ENCODE data around the gene ABCB1.
"Not testable (repeated sequence)": the region's sequence is repeated elsewhere in the genome, so short reads cannot be mapped to it uniquely, and the experiment has no call there.

Gene ABCB1

DNA sequence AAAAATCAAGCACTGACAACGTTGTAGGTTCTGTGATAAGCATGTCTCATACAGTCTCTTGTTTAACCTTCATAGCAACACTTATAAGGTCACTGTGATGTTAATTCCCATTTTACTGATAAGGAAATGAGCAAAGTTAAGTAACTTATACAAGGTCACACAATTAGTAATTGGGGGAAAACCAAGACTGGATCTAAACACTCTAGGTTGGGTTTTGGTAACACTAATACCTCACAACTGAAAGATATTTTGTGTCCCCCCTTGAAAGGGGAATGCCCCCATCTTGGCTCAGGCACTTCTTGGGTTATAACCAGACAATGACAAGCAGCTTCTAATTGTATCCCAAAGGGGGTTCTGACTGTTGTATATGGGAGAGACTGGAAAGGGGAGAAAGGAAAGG, 89.2 kb downstream of the ABCB1 start:
- no peak for DNase-seq

DNA sequence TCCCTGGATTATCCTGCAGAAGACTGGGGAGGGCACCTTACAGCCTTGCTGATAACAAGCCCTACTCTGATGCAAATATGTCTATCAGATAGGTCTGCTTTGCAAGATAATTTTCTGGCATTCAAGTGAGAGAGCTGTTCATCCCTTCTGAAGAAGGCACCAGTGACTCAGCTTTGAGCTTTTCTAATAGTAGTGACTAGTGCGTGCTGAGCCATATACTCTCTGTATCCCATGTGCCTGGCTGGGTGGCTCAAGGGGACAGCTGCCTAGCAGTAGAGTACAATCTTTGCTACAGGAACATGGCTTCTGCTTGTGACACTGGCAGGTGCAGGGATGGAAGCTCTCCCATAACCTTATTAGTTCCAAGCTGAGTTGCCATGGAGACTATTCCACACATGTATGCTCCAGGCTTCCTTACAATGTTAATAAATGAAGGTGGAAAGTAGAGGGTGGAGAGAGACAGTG, 90.2 kb downstream of the ABCB1 start:
- DNase-seq: no peak

DNA sequence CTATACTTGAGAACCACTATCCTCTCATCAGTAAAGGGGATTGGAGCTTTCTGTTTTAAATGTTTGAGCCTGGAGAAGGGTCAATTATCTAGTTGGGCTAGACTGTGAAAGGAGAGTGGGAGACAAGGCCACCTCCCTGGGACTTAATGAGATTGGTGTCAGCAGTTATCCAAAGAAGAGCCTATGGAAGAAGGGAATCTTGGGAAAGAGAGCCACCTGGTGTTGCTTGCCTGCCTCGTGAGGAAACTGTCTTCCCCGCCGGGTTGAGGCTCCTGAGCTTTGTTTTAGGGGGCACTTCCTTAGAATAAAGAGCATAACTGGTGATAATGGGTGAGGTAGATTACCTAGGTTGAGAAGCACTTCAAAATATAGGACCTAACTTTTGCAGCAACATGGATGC, 93.2 kb downstream of the ABCB1 start:
- DNase-seq: no peak

DNA sequence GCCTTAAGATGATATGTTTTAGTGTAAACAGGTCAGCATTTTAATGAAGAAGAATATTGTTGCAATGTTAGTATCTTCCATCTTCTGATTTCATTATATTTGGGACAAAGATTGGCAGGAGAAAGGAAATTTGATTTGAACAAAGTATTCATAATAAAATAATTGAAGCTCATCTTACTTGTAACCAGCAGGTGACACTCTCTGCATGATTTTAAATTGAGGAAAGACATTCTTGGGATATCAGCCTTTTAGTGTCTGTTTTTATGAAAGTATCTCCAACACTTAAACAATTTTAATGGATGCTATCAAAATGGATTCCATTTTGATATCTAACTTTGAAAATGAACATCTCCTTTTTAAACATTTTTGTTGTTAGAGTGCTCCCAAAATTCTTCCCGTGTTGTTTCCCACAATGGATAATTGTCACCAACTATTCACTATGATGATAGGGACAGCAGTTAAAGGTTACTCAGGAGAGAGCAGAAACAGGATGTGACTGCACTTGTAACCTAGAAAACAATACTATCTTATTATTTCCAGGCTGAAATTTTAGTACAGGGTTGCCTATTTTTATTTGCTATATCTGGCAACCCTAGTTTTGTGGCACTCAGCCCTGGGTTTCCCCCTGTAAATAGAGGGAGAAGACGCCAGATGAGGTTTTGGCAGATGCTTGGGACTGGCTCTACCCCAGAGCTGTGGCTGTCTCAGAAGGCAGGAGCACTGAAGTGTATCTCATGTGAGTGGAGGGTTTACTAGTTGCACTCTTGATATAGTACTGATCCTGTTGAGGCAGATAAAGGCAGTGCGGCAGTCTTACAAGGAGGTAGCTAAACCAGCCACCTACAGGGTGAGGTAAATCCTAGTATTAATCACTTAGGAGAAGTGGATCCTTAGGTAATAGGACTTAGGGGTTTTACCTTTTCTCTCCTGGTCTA, 94.2 kb downstream of the ABCB1 start:
- DNase-seq: peak; percentile 9

DNA sequence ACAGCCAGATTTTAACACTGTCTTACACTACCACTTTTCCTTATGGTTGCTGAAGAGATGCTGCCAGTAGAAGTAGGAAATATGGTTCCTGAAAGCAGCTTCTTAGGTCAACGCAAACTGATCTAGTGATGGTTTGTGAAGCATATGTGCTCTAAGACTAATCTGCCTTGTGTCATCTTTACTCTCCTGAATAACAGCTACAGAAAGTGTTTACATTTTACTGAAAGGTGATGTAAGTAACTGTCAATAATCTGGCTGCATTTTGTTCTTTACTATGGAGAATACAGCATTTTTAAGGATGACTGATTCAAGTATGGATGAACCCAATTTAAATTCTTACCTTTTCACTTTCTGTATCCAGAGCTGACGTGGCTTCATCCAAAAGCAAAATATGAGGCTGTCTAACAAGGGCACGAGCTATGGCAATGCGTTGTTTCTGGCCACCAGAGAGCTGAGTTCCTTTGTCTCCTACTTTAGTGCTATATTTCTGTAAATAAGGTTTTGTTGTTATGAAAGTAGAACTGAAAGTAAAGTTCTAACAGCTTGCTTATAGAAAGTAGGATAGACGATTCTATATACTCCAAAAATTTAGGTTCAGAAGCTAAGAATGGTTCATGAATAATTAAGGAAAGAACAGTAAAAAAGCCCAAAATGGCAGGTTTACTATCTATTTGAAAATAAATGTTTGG, 95.0 kb downstream of the ABCB1 start:
- no peak for DNase-seq

DNA sequence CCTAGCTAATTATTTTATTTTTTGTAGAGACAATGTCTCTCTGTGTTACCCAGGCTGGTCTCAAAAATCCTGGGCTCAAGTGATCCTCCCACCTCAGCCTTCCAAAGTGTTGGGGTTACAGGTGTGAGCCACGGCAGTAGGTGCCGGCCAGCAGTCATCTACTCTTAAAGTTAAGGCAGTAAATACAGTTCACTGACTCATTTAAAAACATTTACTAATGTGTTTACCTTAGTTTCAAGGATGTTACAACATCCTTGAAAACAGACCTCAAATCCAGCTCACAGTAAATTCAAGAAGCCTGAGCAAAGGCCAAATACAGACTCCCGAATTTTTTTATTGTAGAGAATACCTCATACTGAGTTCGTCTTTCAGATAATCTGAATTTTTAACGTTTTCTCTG, 95.6 kb downstream of the ABCB1 start:
- no peak for DNase-seq

DNA sequence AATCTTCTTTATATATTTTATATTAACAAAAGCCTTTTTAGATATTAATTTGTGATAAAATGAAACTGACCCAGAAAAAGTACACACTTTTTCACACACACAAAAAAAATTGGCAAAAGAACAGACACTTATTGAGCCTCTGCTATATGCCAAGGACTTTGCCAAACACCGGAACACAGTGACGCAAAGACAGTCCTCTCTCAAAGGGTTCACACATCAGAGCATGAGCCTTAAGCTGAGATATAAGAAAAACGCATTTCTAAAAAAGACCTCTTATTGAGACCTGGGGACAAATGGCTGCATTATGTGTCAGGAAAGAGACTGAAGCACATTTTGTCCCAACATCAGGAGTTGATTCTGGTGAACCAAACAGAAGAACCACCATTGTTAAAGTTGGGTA, 101.2 kb downstream of the ABCB1 start:
- no peak for DNase-seq

DNA sequence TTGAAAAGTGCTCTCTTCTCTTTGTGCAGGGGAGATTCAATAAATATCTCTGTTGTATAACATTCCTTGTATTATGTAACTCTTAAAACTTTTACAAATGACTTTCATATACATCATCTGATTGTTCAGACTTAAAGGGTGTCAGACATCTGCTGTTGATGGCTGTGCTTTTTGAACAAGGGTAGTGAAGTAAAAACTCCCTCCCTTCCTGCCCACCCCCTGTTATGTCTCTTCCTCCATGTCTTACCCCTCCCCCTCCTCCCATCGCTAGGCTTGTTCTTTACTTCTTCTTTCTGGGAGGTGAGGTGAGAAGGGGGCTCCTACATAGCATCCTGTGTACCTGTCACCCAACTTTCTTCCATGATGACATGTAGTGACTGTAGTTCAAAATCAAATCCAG, 101.8 kb downstream of the ABCB1 start:
- no peak for DNase-seq

DNA sequence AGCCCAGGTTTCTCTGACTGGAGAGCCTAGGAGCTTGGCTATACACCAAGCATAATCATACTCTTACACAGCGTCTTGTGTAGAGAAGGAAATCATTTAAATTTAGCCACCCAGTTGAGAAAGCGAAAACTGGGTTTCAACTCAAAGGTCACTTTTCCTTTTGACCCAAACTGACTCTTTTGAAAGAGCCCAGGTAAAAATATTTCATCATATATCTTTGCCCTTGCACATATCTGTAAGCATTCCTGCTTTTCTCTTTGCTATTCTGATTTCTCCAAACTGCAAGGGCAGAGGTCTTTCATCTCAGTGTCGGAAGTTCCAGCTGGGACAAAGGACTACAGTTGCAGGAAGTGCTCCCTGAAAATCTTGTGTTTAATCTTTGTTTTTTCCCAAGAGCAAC, 103.2 kb downstream of the ABCB1 start:
- DNase-seq: no peak

DNA sequence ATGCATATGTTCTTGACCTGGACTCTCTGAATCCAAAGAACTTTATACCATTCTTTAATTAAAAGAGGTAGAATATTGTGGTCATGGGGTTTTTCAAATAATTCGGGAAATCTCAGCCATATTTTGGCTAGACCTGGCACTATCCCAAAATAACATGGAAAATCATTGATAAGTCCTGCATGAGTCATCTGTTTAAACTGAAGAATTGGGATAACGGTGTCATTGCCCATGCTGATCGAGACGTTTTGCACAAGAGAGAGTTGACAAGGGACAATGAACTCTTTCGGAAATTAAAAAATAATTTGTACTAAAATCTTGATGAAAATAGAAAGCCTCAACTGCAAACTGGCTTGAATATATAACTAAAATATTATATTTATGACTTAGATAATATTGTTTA, 105.3 kb downstream of the ABCB1 start:
- no peak for DNase-seq

DNA sequence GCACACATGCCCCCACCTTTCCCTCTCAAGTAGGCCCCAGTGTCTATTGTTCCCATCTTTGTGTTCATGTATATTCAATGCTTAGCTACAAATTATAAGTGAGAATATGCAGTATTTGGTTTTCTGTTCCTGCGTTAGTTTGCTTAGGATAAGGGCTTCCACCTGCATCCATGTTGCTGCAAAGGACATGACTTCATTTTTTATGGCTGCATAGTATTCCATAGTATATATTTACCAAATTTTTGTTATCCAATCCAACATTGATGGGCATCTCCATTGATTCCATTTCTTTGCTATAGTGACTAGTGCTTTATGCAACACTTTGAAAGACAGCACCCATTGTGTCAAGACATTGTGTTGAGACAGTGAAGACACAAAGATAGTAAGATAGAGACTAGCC, 106.2 kb downstream of the ABCB1 start:
- DNase-seq: no peak

DNA sequence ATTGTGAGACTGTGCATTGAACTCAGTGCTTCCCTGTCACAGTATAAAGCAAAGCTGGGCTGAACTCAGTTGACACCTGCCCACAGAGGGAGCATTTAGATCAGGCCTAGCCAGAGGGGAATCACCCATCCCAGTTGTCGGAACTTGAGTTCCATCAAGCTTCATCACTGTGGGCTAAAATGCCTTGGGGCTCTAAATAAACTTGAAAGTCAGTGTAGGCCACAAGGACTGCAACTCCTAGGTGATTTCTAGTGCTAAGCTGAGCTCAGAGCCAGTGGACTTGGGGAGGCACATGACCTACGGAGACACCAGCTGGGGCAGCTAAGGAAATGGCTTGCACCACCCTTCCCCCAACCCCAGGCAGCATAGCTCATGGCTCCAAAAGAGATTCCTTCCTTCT, 117.6 kb downstream of the ABCB1 start:
- no peak for DNase-seq

DNA sequence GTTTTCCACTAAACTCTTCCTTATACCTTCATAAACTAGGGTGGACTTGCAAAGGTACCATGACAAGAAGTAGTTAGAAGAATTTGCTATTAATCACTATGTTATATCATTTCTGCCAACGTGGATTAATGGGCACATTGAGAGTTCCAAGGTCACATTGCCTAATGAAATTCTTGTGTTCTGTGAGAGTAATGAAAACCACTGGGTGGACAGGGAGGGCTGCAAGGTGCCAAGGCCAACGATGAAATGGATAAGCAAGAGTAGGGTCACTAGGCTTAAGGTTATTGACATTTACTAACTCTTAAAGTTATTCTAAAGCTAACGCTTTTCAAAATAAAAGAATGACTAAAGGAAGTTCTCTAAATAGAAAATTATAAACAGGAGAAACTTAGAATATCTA, 118.6 kb downstream of the ABCB1 start:
- DNase-seq: no peak

DNA sequence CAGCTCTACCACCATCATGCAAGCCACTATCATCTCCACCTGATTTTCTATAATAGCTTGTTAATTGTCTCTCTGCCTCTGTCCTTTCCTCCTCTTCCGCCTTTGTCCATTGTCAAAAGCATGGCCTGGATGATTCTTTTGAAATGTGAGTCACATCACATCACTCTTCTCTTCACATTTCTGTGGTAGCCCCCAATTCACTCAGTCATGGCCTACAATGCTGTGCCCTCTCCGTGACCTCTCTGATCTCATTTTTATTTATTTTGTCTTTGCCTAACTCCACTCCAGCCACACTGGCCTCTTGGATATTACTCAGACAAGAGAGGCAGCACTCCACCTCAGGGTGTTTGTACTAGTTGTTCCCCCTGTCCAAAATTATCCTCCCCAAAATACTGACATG, 120.3 kb downstream of the ABCB1 start:
- no peak for DNase-seq

DNA sequence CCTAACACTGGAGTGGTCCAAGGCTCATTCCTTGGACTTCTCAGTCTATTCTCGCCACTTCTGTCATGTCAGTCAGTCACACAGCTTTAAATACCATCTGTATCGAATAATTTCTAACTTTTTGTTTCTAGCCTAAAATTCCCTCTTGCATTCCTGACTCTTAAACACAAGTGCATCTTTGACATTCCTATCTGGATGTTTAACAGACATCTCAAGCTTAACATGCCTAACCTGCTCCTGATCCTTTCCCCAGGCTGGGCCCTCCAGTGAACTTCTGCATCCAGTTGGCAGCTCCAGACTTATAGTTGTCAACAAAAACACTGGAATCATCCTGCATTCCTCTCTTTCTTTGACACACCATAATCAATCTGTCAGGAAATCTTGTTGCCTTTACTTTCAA, 120.7 kb downstream of the ABCB1 start:
- DNase-seq: no peak

DNA sequence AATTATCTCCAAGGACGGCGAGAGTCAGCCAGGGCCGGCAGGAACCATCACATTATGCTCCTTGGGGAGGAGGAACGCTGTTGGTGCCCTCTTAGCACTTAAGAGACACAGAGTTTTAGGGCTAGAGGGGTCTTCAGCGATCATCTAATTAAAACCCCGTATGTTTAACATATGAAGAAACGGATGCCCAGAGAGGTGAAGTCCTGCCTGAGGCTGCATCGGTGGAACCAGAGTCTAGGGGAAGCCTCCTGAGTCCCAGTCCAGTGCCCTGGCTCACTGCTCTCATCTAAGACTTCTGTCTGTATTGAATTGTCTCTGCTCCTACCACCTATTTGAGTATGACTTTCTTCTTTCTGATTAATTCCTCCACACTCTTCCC, 124.5 kb downstream of the ABCB1 start:
- DNase-seq: no peak

DNA sequence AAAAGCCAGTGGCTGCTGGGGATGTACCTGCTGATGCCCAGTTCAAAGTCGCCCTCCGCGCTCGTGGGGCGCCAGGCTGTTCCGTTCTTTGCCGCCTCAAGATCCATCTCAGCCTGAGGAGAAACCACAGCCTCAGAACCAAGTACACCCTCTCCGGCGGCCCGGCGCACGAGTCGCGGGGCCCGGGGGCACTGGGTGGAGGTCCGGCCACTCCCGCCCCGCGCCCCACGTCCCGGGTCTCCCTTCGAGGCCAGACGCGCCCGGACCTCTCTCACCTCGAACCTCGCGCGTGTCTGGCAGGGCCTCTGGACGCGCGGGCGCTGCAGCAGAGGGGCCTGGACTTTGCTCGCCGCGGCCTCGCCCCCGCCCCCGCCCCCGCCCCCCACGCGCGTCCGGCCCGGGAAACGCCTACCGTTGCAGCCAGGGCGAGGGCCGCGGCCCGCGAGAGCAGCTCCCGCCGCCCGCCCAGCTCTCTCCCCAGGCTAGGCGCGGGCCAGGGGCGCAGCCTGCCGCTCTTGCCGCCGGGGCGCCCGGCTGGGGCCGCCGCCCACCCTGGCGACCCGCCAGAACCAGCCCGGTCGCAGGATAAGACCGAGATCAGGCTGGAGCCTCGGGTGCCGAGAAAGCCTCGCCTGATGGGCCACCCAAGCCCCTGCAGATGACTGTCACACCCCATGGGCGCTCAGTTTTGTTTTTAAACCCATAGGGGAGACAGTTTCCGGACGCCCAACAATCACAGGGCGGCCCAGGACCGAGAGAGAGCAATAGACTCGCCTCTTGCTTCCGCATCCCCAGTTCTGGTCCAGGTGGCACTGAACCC, 125.1 kb downstream of the ABCB1 start, which contains the start of gene ABCB4:
Gene ABCB4 (minus strand): TSS at position 322 of the 820 bp plus-strand sequence. CDS start 215 bp downstream, at position 107.
- DNase-seq: peak; percentile 14

DNA sequence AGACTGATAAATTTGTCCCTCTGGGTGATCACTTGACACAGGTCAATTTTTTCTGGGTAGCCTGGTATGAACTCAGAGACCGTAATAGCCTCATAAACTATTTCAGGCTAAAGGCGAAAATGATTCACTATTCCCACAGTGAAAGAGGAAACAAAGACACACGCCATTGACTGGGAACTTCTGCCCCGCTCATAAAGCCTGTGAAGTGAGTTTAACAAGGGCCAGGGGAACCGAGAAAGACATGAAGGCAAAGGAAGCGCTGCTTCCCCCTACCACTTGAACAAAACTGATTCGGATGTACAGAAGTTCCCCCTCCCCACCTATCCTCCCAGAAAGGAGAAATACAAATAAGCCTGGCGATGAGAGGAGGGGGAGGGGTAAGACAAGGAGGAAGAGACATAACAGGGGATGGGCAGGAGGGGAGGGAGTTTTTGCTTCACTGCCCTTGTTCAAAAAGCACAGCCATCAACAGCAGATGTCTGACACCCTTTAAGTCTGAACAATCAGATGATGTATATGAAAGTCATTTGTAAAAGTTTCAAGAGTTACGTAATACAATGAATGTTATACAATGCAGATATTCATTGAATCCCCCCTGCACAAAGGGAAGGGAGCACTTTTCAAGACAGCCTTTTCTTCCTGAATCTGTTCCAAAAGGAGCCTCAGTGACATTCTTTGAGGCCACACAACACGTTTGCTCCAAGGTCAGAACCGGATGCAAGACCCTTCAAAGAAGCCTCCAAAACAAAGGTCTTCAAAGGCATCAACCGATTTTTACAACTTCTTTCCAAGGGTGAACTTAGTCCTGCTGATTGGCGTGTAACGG, 125.9 kb downstream of the ABCB1 start:
- DNase-seq: peak; percentile 90

DNA sequence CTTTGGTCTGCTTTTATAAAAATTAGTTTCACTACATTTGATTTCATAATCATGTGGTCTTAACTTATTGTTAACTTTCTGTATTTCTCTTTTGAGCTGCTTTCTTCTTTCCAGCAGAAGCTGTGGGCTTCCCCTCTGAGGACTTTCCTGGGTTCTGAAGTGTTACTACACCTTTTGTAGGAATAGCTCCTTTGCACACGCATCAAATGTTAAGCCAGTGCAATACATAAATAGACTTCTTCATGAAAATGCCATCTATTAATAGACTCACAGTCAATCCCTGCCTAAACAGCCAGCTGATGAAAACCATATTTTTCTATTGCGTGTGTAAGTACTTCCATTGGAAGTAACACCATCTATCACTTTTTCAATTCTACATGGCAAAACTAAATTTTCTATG, 126.7 kb downstream of the ABCB1 start:
- DNase-seq: peak; percentile 55

DNA sequence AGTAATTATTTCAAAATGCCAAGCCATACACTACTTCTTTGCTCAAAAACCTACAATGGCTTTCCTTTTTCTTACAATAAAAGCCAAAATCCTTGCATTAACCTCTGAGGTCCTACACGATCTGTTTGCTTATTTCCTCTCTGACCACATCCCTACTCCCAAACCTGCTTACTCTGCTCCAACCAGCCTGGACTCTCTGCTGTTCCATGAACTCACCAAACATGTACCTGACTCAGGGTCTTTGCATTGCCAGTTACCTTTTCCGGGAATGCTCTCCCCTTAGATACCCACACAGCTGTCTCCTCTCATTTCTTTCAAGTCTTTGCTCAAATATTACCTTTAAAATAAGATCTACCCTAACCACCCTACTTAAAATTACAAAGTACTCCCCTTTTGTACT, 127.5 kb downstream of the ABCB1 start:
- no peak for DNase-seq

DNA sequence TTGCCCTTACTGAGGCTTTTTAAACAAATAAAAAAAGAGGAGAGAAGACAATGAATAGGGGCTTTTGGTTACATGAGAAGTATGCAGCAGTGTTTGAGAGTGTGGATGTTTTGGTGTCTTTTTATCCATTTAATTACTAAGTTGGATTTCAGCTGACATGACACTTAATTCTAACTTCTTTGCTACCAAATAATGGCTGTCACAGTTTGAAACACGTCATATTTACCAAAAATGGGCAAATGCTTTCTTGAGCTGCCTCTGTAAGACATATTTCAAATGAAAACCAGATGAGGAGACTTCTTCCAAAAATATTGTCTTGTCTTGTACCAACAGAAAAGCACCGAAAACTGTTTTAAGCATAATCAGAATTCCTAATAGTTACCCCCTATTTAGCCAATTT, 129.2 kb downstream of the ABCB1 start:
- no peak for DNase-seq

DNA sequence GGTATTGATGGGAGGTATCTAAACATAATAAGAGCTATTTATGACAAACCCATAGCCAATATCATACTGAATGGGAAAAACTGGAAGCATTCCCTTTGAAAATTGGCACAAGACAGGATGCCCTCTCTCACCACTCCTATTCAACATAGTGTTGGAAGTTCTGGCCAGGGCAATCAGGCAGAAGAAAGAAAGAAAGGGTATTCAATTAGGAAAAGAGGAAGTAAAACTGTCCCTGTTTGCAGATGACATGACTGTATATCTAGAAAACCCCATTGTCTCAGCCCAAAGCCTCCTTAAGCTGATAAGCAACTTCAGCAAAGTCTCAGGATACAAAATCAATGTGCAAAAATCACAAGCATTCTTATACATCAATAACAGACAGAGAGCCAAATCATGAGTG, 131.5 kb downstream of the ABCB1 start:
- DNase-seq: not testable (repeated sequence)

DNA sequence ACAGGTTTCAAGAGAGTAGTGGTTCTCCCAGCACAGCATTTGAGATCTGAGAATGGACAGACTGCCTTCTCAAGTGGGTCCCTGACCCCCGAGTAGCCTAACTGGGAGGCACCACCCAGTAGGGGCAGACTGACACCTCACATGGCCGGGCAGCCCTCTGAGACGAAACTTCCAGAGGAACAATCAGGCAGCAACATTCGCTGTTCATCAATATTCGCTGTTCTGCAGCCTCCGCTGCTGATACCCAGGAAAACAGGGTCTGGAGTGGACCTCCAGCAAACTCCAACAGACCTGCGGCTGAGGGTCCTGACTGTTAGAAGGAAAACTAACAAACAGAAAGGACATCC, 135.2 kb downstream of the ABCB1 start:
- DNase-seq: not testable (repeated sequence)
